ENCODE data around the gene NUP93.
"Not testable (repeated sequence)": the region's sequence is repeated elsewhere in the genome, so short reads cannot be mapped to it uniquely, and the experiment has no call there.

Gene NUP93

DNA sequence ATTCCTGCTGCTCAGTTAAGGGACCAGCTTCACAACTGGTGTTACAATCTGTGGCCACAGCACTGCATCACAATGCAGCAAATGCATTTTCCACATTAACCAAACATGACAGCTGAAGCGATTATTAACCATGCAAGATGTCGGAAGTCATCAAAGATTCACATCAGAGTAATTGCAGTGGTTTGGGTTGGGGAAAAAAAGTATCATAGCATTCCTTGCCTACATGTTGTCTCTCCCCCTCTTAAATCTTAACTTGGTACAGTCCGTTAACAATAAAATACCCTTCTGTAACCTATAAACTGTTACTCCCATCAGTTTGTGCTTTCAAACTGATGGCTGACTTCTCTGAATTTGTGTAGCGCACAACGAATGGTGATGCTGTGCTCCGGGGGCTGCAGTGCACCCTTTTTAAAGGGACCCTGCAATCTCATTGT lies 51.6 kb downstream of the NUP93 start:
- DNase-seq: no peak

DNA sequence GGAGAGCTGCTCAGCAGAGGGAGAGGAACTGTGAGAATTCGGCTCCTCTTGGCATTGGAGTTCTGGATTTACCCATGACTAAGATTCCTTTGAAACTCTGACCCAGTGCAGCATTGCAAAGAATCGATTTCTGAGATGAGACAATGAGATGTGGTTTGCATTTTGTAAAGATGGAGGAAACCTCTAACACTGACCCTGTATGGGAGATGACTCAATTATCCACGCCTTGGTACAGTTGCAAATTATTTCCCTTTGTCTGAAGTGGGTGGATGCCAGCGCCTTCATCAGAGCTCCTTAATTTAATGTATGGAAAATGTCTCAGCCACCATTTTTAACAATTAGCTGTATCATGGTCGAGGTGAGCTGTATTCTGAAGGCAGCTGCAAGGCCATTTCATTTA lies 53.4 kb downstream of the NUP93 start:
- DNase-seq: no peak

DNA sequence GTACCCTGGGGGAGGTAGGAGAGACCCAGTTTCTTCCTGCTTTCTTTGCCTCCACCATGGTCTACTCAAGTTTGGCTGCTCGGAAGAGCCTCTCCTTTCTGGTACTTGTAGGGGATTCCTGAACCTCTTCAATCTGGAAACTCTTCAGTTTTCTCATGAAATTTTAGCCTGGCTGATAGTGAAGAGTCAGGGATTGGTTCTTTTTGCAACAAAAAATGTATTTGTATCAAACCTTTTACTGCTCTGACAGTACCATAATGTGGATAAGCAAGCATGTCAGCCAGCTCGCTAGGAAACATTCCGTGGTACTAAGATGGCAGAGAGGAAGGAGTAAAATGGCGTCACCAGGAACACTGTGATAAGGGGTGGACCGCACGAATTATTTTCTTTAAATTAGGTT lies 55.4 kb downstream of the NUP93 start:
- DNase-seq: no peak

DNA sequence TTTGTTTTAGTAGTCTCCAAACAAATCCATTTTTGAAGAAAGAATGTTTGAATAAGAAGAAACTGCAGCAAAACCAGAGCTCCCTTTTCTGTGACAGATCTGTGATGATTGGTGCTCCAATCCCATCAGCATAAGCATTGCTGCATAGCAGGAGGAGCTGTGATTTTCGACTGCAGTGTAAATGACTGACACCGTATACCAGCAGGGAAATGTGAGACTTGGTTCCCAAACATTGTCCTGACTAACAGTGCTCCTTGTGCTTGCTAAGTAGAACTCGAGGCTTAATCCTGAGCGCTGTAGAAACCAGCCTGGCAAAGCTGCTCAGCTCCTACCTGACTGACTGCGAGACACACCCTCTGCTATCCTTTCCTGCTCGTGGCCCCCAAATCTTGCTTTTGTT lies 57.2 kb downstream of the NUP93 start:
- DNase-seq: no peak

DNA sequence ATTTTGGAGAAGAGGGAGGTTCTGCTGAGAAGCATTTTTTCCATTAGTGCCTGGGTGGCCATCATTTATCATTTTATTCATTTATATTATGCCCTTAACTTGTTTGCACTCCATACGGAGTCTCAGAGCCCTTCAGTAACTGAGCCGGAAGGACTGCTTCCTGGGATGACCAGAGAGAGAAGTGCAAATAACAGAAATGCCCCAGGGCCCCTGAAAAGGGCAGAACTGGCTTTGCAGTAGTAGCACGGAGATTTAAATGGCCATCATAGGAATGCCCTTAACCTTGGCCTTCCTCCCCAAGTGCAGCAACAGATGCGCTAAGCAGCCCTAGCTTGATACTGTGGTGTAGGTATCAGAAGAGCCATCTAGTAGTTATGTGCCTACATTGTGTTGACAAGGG lies 58.5 kb downstream of the NUP93 start:
- no peak for DNase-seq

DNA sequence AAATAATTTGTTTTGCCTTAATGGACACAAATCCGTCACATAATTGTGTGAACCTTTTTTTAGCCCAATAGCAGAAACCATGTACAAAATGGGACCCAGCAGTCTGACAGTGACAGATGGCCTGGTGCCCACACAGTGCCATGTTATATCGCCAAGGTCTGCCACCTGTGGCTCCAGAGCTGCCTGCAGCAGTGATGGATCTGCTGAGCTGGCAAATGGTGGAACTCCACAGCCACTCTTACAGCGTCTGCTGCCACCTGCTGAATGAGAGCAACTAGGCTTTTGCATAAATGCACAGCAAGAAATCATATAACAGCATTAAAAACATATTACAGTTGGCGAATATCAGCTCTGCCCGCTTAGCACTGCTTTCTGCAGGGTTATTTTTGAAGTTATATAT lies 59.4 kb downstream of the NUP93 start:
- peak; percentile 26 for DNase-seq

DNA sequence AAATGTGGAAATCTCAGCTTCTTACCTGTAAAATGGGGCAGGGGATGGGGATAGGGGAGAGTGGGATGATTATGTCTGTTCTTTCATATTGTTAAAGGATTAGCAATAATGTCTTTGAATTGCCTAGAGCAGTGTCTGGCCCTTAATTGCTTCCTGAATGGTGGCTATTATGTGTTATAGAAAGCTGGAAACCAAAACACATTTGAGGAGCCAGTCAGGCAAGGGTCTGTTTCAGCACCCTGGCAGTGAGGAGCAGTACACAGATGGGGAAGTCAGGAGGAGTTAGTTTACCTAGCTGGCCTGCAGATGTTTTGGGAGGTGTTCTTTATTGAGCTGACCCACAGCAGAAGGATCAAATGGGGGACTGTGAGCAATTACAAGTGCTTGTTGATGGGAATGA lies 63.0 kb downstream of the NUP93 start:
- DNase-seq: no peak

DNA sequence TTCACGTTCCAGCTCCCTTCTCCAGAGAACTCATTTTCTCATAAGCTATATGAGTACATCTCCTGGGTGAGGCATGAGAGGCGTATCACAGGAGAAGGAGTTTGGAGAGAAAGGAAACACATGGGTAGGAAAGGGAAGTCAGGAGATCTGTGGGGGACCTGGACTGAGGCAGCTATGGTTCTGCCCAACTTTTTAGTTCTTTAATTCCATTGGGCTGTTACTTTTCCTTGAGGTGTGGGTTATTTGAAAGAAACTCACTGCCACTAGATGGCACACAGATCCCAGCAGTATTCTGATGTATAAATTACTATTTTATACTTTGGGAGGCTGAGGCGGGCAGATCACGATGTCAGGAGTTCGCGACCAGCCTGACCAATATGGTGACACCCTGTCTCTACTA lies 63.6 kb downstream of the NUP93 start:
- DNase-seq: no peak

DNA sequence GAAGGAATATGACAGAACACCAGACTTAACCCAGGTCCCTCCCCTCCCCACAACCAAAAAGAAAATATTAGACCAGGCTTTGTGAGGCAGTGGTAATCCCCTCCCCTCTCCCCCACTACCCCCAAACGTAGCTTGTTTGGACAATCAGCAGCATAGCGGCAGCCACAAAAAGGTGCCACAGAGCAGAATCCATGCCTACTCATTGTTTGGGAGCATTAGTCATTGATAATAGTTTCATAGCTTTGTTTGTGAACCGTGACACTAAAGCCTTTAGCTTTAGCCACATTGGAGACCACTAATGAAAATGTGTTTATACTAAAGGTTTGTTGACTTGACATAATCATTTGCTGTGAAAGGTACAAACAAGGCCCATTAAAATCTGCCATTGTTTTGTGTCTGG lies 65.1 kb downstream of the NUP93 start:
- DNase-seq: no peak

DNA sequence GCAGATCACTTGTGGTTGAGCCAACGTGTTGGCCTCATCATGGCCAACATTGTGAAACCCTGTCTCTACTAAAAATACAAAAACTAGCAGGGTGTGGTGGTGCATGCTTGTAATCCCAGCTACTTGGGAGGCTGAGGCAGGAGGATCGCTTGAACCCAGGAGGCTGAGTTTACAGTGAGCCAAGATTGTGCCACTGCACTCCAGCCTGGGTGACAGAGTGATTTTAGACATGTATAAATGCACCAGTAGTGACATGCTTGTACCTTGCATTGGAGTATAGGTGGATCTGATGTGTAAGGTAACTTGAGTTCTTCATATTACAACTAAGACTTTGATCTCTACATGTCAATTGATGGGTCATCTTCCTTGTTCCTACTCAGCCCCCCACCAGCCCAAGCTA lies 67.1 kb downstream of the NUP93 start:
- not testable (repeated sequence) for DNase-seq

DNA sequence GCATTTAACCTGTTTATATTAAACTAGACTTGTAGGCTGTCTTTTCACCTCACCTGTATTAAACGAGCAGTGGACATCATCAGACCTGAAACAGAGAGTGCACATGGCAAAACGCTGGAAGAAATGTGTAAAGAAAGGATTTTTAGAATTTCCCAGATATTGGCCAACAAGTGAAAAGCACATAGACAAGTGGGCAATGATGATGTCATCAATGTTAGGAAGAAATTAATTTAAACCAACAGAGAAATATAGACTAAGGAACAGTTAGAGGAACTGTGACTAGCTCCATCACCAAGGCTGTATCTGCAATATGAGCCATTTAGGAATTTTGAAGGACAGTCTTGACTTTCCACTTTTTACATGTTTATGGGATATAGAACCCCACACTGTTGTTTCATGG lies 67.9 kb downstream of the NUP93 start:
- no peak for DNase-seq

DNA sequence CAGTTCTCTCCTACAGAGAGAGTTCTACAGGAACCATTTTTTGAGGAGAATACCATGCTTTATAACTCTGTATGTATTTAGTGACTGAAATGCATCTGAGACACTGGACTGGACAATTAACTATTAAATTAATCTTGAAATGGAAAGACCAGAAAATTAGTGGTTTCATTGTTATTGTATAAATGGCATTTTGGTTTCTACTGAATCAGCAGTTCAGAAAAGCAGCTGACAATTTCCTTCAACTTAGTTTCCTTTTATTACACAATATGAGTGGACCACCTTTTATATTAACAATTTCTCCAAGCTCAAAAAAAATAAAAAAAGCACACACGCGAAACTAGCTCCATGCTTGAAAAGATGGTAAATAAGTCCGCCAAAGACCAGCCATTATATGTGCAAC lies 69.0 kb downstream of the NUP93 start:
- DNase-seq: no peak

DNA sequence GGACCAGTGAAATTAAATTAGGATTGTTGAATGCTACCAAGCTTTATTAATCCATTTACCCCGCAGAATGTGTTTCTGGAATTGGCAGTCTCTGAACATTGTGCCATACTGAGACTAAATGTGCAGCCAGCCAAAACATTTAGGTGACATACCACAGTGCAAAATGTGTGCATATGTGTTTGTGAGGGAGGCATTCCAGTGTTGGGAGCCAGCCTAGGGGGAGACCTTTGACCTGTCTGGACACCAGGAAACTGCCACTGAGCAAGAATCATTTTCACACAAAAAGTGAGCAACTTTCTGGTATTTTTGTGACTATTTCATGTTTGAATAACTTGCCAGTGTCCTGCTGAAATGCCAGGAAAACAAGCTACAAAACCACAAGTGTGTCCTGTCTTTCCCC lies 70.4 kb downstream of the NUP93 start:
- no peak for DNase-seq

DNA sequence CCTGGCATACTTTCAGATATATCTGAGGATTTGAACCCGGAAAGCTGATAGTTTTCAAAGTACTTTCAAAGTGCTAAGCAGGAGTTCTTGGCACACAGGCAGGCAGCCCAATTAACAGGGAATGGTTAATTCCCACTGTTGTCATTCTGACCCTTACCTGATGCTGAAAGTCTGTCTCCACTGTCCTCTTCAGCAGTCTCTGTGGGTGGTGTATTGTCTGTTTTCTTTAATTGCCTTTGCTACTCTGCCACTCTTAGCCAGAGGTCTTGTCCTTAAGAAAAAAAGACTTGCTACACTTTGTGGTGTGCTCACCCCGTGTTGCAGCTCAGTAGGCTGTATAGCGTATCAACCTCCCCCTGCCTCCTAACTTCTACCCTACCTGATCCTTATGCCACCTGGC lies 71.8 kb downstream of the NUP93 start:
- DNase-seq: no peak

DNA sequence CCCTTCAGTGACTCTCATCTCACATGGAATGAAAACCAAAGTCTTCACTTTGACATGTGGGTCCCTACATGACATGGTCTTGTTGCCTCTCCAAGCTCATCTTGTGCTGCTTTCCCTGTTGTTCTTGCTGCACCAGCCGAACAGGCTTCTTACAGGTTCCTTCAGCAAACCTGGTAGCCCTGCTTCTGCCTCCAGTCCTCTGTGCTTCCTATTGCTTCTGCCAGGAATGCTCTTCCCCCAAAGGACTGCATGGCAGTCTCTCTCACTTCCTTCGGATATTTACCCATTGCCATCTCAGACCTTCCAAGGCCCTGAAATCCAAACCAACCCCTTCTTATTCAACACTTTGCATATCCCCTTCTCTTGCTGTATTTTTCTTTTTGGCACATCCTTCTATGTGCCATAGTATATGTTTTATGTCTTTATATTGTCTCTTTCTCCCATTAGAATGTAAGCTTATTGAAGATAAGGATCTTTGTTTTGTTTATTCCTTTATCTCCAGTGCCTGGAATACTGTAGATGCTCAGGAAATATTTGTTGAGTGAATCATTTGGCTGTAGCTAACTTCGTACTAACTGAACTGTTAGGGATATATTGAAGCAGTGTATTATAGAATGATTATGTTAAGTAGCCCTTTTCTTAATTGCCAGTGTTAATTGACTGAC lies 77.2 kb downstream of the NUP93 start:
- DNase-seq: no peak

DNA sequence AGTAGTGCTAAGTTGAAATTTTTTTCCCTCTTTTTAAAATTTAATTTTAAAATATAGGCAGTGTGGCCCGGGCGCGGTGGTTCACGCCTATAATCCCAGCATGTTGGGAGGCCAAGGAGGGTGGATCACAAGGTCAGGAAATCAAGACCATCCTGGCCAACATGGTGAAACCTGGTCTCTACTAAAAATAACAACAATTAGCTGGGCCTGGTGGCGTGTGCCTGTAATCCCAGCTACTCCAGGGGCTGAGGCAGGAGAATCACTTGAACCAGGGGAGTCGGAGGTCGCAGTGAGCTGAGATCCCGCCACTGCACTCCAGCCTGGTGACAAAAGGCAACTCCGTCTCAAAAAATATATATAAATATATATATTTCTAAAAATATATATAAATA lies 77.7 kb downstream of the NUP93 start:
- DNase-seq: not testable (repeated sequence)

DNA sequence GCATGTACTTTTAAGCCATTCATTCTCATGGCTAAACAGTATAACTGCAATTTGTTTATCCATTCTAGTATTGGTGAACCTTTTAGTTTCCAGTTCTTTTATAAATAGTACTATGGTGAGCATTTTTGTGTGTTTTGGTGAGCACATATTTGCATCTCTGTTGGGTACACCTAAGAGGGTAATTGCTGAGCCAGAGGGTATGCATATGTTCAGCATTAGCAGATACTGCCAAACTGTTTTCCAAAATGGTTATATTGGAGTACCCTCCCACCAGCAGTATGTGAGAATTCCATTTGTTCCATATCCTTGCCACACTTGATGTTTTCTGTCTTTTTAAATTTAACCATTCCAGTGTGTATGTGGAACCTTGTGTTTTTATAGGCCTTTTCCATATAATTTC lies 81.0 kb downstream of the NUP93 start:
- DNase-seq: no peak

DNA sequence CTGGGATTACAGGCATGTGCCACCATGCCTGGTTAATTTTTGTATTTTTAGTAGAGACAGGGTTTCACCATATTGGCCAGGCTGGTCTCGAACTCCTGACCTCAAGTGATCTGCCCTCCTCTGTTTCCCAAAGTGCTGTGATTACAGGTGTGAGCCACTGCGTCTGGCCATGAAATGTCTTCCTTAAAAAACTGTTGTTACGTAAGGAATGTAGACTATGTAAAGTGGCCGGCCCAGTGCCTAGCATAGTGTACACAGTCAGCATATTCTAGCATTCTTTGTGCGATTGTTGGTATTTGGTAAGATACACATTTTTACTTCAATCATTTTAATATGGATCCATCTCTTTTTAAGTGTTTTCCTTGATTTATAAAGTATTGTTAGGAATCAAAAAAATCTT lies 81.7 kb downstream of the NUP93 start:
- not testable (repeated sequence) for DNase-seq

DNA sequence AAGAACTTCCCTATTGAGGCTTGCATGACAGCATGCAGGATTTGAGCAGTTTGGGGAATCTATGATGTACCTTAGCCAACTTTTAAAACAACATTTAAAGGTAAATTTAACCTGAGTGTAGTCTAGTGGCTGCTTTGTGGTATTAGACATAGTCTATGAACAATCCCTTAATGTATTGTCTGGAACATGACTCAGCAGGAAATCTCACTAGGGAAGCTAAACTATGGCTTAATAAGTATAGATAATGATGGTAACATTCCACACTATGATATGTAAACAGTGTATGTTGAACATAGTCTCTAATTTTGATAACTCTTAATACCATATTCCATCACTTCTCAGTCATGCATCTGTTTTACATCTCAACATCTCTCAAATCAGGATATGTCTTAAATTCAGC lies 83.0 kb downstream of the NUP93 start:
- no peak for DNase-seq

DNA sequence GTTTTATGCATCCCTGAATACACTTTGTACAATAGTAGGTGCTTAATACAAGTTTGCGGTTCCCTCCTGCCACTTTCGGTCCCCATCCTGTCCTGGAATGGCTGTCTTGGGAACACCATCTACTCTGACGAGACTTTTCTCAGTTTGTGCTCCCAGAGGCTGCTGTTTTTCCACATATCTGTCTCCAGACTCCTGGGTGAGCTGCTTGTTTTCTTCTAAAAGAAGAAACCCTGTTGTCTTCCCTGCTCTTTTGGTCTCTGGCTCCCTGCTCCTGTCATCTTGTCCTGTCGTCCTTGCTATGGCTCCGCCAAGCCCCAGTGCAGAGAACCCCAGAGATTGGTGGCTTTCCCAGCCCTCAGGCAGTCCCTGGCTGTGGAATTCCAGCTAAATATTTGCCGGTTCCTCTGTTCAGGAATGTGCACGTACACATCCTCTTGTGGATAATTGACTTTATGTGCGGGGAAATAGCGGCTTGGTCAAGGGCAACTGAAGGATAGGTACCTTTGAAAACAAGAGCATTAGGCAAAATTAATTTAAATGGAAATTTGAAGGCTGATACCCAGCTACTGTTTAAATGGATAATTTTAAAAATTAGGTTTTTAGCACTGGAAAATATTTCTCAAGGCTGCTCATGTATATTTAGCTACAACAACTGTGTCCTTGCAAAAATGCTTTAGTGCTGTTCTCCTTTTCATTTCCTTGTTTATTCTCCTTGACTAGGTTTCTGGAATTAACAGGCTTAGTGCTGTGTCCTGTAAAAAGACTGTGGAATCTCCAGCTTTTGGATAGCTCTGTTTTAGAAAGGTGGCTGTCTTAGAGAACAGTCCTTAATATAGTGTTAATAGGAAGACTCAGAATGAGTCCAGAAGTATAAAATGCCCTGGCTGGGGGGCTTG lies 84.9 kb downstream of the NUP93 start:
- DNase-seq: no peak

DNA sequence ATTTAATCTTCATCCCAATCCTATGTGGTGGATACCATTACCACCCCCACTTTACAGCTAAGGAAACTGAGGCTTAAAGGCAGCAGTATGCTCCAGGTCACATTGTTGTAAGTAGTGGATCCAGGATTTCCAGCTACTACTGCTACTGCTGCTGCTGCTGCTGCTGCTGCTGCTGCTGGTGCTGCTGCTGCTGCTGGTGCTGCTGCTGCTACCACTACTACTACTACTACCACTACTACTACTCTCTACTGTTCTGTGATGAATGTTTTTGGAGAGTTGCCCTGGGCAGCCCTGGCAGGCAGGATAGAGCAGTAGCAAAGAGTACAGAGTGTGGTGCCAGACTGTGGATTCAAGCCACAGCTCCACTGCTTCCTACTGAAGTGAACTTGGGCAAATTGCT lies 85.8 kb downstream of the NUP93 start:
- DNase-seq: no peak

DNA sequence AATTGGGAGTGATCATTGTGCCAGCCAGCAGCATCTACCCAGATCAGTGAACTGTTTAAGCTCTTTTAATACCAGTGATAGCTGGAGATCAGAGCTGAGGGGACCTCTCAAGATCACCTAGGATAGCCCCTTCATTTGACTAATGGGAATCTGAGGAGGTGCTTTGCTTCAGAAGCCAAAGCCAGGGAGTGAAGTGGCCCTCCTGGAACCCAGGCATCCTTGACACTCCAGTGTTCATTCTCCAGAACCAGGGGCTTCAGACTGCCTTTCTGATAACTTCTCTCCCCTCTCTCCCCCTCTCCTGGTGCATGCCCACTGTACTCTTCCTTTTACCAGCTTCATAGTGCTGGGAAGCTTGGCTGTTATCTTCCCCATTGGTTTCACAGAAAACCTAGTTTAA lies 87.1 kb downstream of the NUP93 start:
- DNase-seq: no peak

DNA sequence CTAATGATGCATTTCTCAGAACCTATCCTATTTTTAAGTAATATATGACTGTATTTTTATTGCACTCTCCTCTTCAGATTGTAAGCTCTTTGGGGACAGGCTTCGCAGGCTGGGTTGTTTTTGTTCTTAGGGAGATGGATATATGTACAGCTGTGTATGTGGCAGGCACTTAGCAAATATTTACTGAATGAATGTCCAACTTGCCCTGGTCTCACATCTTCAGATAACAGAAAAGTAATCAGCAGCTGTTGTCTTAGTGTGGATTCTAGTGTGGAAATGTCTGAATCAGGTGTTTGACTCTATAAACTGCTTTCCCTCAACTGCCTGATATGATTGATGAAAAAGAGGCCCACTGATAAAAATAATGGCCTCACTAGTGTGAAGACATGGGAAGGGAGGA lies 88.0 kb downstream of the NUP93 start:
- DNase-seq: no peak

DNA sequence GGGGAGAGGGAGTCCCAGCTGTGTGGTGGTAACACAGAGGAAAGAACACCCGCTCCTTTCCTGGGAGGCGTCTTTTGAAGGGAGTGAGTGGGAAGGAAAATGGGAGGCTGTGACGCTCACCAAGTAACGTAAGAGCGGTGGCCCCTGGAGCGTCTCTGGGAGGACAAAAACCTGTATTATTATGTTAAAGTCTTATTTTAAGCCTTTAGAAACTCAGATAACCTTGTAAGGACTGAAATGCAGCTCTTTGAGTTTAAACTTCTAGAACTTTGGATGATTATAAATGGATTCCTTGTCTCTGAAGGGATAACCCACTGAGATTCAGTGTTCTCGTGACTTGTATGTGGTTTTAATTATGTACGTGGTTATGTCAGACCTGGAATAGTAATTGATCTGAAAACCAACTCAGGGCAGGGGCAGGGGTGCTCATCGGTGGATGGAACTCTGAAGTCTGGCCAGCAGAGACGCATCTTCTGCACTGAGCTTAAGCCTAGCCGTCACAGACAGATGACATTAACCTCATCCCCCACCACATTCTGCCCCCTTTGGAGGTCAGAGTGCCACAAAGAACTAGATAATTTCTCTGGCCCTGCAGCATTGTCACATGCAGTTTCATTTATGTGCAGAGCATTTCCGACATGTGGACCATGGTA lies 93.3 kb downstream of the NUP93 start:
- no peak for DNase-seq

All from activated CD4-positive, alpha-beta T cell treated with anti-CD3 and anti-CD28 coated beads for 48 hours (primary cell).